Measurements from ENCODE around the gene MSMB. TPM values are rescaled to one million over a fixed set of nuclear protein-coding genes. Genes with fewer than 3 reads are reported as not detected.

The MSMB gene
- total RNA-seq, 6 experiments from 2014 or later = 0.65 TPM; not detected in 5

DNA sequence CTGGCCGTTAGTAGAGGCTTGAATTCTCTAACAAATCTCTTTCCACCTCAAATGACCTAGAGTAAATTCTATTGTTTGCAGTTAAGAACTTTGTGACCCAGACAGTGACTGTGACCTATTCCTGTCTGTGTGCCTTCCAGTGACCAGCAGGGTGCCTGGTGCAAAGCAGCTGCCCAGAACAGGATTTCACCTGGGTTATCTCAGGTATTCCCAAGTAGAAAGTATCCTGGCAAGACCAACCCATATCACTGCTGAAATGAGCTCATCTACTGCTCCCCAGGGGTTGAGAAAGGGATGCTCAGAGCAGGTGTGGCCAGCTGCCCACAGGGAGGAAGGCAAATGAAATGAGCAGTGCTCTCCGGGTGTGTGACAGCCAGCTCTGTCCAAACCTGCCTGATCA is 2.1 kb upstream of the MSMB start:
- Mint-ChIP-seq H3K4me1 (ENCODE audit: low read depth) (no peaks in the 10 kb centered on the region), H3K36me3 (ENCODE audit: low read depth) (no peaks in the 10 kb centered on the region), H3K27ac (no peak overlapping the region), H3K27me3 (ENCODE audit: insufficient read depth) (peaks cover 34% of the 10 kb centered on the region), H3K4me3 (no peak overlapping the region), H3K9me3 (no peaks in the 10 kb centered on the region)
- no peak for DNase-seq
- TF ChIP-seq, protein P1, sequence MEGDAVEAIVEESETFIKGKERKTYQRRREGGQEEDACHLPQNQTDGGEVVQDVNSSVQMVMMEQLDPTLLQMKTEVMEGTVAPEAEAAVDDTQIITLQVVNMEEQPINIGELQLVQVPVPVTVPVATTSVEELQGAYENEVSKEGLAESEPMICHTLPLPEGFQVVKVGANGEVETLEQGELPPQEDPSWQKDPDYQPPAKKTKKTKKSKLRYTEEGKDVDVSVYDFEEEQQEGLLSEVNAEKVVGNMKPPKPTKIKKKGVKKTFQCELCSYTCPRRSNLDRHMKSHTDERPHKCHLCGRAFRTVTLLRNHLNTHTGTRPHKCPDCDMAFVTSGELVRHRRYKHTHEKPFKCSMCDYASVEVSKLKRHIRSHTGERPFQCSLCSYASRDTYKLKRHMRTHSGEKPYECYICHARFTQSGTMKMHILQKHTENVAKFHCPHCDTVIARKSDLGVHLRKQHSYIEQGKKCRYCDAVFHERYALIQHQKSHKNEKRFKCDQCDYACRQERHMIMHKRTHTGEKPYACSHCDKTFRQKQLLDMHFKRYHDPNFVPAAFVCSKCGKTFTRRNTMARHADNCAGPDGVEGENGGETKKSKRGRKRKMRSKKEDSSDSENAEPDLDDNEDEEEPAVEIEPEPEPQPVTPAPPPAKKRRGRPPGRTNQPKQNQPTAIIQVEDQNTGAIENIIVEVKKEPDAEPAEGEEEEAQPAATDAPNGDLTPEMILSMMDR (IDR thresholded peaks at IDR 0.05) = no peak

DNA sequence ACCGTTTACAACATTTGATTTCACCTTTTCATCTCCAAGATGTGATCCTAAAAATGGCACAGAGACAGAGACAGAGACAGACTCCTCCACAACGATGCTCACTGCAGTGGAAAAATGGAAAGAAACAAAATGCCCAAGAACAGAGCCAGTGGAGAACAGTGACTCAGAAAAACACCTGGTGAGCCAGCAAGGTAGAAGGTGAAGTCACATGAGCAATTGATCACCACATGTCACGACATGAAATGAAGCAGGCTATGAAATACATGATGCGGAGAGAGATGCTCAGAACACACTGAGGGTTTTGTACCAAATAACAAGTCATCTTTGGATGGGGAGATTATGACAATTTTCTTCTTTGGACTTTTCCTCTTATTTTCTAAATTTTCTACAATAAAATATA is 3.5 kb downstream of the MSMB start:
- H3K36me3 Mint-ChIP-seq (ENCODE audit: low read depth) = no peaks in the 10 kb centered on the region
- H3K27ac Mint-ChIP-seq = no peak overlapping the region
- no peak overlapping the region for H3K4me3 Mint-ChIP-seq
- peaks cover 33% of the 10 kb centered on the region for H3K27me3 Mint-ChIP-seq (ENCODE audit: insufficient read depth)
- DNase-seq = no peak
- TF ChIP-seq, protein P1 (IDR thresholded peaks at IDR 0.05) = no peak
- H3K9me3 Mint-ChIP-seq = no peaks in the 10 kb centered on the region
- no peaks in the 10 kb centered on the region for H3K4me1 Mint-ChIP-seq (ENCODE audit: low read depth)

DNA sequence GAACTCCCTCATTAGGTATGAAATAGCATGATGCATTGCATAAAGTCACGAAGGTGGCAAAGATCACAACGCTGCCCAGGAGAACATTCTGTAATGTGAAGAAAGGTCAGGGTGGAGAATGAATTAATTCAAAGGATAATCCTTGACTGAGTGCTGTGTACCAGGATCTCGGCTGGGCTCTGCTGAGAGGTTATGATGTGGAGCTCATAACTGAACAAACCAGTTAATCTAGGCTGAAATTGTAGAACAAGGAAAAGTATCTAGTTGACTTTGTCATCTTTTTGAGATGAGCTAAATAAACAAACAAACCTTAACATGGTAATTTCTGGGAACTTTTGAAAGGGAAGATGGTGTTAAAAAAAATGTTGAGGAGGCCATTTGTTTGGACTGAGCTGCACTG is 6.1 kb downstream of the MSMB start:
- H3K4me3 Mint-ChIP-seq = no peak overlapping the region
- TF ChIP-seq, protein P1 (IDR thresholded peaks at IDR 0.05) = no peak
- H3K27ac Mint-ChIP-seq = no peak overlapping the region

DNA sequence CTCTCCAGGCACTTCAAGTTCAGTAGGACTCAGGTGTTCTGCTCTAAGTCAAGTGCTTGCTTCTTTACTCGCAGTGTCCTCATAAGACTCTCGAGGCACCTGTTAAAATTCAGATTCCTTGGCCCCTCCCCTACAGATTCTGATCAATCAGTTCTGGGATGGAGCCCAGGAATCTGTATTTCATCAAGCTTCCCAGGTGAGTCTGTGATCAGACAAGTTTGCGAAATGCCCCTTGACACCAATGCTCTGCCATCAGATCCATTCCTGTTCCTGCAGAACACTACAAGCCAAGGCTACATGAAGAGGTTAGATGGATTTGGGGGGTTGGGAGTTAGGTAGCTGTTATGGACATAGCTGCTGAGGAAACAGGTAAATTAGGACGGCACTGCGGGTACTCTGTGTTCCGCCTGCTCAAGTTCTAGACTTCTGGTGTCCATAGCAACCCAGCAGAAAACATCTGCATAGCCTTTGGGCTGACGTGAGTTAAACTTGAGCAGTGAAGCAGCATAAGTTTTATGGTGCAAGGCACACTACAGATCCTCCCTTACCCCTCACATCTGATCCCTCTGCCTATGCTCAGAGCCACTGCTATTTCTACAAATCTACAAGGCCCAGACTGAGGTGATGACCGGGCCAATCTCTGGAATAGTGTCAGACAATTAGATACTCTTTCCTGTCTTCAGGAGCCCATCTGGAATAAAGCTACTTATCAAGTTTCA is 8.8 kb downstream of the MSMB start:
- H3K9me3 Mint-ChIP-seq = no peaks in the 10 kb centered on the region
- no peak overlapping the region for H3K4me3 Mint-ChIP-seq
- DNase-seq = no peak
- no peaks in the 10 kb centered on the region for H3K36me3 Mint-ChIP-seq (ENCODE audit: low read depth)
- no peak overlapping the region for H3K27ac Mint-ChIP-seq
- peaks cover 21% of the 10 kb centered on the region for H3K27me3 Mint-ChIP-seq (ENCODE audit: insufficient read depth)
- TF ChIP-seq, protein P1 (IDR thresholded peaks at IDR 0.05) = no peak
- H3K4me1 Mint-ChIP-seq (ENCODE audit: low read depth) = peaks cover 9% of the 10 kb centered on the region

More for the DNA sequence above, 6.1 kb downstream of the MSMB start:
- Mint-ChIP-seq H3K36me3 (ENCODE audit: low read depth) (no peaks in the 10 kb centered on the region), H3K27me3 (ENCODE audit: insufficient read depth) (peaks cover 24% of the 10 kb centered on the region), H3K9me3 (no peaks in the 10 kb centered on the region), H3K4me1 (ENCODE audit: low read depth) (no peaks in the 10 kb centered on the region)
- DNase-seq = no peak

DNA sequence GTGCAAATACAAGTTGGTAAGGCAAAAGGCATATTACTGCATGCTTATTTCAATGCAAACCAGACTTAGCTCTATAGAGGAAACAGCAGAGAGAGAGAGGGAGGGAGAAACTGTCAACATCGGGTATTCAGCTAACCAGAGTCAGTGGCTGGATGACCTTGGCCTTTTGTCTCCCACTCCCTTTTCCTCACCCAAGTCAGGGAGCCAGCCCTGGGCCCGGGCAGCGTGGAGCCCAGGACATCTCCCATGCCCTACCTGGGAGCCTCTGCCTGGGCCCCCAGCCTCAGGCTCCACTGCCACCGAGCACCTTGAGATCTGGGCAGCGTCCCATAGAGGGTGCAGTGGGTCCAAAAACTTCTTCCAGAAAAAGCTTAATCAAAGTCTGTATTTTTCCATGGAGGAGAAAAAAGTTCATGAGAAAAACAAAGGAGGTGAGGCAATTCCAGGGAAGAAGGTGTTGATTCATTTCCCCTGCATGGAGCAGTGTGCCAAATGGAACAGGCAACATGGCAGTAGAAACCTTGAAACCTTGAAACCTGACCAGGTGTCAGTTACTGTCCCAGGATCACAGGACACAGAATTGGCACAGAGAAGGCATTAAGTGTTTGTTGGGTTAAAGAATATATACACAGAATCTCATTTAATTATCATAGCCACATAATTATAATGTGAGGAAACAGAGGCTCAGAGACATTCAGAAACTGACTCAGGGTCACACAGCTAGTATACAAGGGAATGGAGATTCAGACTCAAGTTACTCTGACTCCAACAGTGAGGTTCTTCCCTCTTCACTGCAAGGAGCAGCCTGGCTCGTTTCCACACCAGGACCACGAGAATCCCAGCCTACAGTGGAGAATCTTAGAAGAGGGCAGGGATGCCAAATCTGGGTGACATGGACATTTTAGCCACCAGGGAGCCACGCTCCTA is 9.9 kb downstream of the MSMB start:
- TF ChIP-seq, protein P1 (IDR thresholded peaks at IDR 0.05) = peak; percentile 34; the same call in 1 of the 2 replicates

More for the DNA sequence above, 9.9 kb downstream of the MSMB start:
- Mint-ChIP-seq H3K27ac (no peak overlapping the region), H3K36me3 (ENCODE audit: low read depth) (no peaks in the 10 kb centered on the region; the same call in 1 of the 2 replicates), H3K27me3 (ENCODE audit: insufficient read depth) (peaks cover 20% of the 10 kb centered on the region; the same call in 1 of the 2 replicates), H3K4me3 (no peak overlapping the region), H3K9me3 (no peaks in the 10 kb centered on the region), H3K4me1 (ENCODE audit: low read depth) (peaks cover 12% of the 10 kb centered on the region)
- no peak for DNase-seq
